IMR-90 (cell line): Measurements from ENCODE around the gene CFAP97. TPM values are rescaled to one million over a fixed set of nuclear protein-coding genes. Genes with fewer than 3 reads are reported as not detected.

Source experiments
- ATAC-seq: fragments of 200-7000 bp; cut with Tn5 transposase; 2 replicates; pipeline ENCODE4 v1.9.1; 2020; ENCODE audit warnings: low read depth, mild to moderate bottlenecking, moderate library complexity
- BruUV-seq: library from RNA; stranded (reverse); fragments of 400-500 nt; replicated peaks from 2 replicates; lab custom pipeline; 2021; lab: Mats Ljungman, UMichigan
- CTCF ChIA-PET: fragments of 300-600 bp; formaldehyde crosslinking; extraction: SDS; loops from one replicate; lab custom pipeline; 2021; ENCODE audit warnings: antibody characterized with exemption; lab: Yijun Ruan, JAX
- POLR2A ChIA-PET: fragments of 300-600 bp; sonication (Branson Sonifier 250); formaldehyde crosslinking; loops from one replicate; lab custom pipeline; 2022; ENCODE audit warnings: antibody characterized with exemption; ENCODE audit not compliant: unreplicated experiment; lab: Charles Lee
- DNase-seq: peaks from one replicate; pipeline ENCODE4 v3.0.0; 2013
- H2AFZ ChIP-seq: replicated peaks from 2 replicates; pipeline ENCODE3; 2013; ENCODE audit warnings: low read length, mild to moderate bottlenecking; ENCODE audit not compliant: poor library complexity
- H2AK5ac ChIP-seq: 2 replicates; pipeline ENCODE4 v1.6.1; 2013; ENCODE audit warnings: low read depth, low read length, inconsistent platforms
- H2AK9ac ChIP-seq: replicated peaks from 2 replicates; pipeline ENCODE3; 2013; ENCODE audit warnings: mild to moderate bottlenecking, low read depth, low read length, moderate library complexity; ENCODE audit not compliant: poor library complexity
- H2BK120ac ChIP-seq: 2 replicates; pipeline ENCODE4 v1.6.1; 2013; ENCODE audit warnings: low read depth, low read length, inconsistent platforms
- H2BK15ac ChIP-seq: 3 replicates; pipeline ENCODE4 v1.6.1; 2013; ENCODE audit warnings: low read depth, low read length, inconsistent platforms
- H2BK20ac ChIP-seq: 2 replicates; pipeline ENCODE4 v1.6.1; 2013; ENCODE audit warnings: low read depth, mild to moderate bottlenecking, inconsistent platforms, low read length, moderate library complexity
- H2BK5ac ChIP-seq: 2 replicates; pipeline ENCODE4 v1.6.1; 2013; ENCODE audit warnings: mild to moderate bottlenecking, low read depth, low read length, inconsistent platforms; ENCODE audit not compliant: poor library complexity, severe bottlenecking
- H3K14ac ChIP-seq: replicated peaks from 2 replicates; pipeline ENCODE4 v1.6.1; 2013; ENCODE audit warnings: low read depth, low read length, inconsistent platforms
- H3K18ac ChIP-seq: 2 replicates; pipeline ENCODE4 v1.6.1; 2013; ENCODE audit warnings: low read depth, low read length, control low read depth
- H3K23ac ChIP-seq: 2 replicates; pipeline ENCODE4 v1.6.1; 2013; ENCODE audit warnings: low read depth, low read length, inconsistent platforms
- H3K27ac ChIP-seq: 2 replicates; pipeline ENCODE4 v1.5.1; 2013; ENCODE audit warnings: mild to moderate bottlenecking, control low read depth, low read length; ENCODE audit not compliant: insufficient read depth
- H3K27me3 ChIP-seq: 2 replicates; pipeline ENCODE4 v1.6.1; 2013; ENCODE audit warnings: low read length; ENCODE audit not compliant: control insufficient read depth, insufficient read depth
- H3K36me3 ChIP-seq: 2 replicates; pipeline ENCODE4 v1.6.1; 2013; ENCODE audit warnings: low read length, mixed read lengths; ENCODE audit not compliant: control insufficient read depth, insufficient read depth
- H3K4ac ChIP-seq: 2 replicates; pipeline ENCODE4 v1.6.1; 2013; ENCODE audit warnings: low read depth, low read length, inconsistent platforms
- H3K4me1 ChIP-seq: 2 replicates; pipeline ENCODE4 v1.6.1; 2013; ENCODE audit warnings: low read length, mixed read lengths; ENCODE audit not compliant: control insufficient read depth, insufficient read depth
- H3K4me2 ChIP-seq: 2 replicates; pipeline ENCODE4 v1.6.1; 2013; ENCODE audit warnings: low read depth, mild to moderate bottlenecking, control low read depth, low read length, moderate library complexity
- H3K4me3 ChIP-seq: 2 replicates; pipeline ENCODE4 v1.5.1; 2013; ENCODE audit warnings: low read depth, mild to moderate bottlenecking, control low read depth, low read length, moderate library complexity; ENCODE audit not compliant: insufficient read depth
- H3K56ac ChIP-seq: 2 replicates; pipeline ENCODE4 v1.6.1; 2013; ENCODE audit warnings: low read length, inconsistent platforms; ENCODE audit not compliant: insufficient read depth; ENCODE audit errors: extremely low read depth
- H3K79me1 ChIP-seq, 2 experiments: 2 replicates each; pipeline ENCODE4 v1.6.1; 2013; ENCODE audit warnings: low read length in 2 of 2, inconsistent platforms in 1 of 2, low read depth in 1 of 2
- H3K9ac ChIP-seq: 2 replicates; pipeline ENCODE4 v1.6.1; 2013; ENCODE audit warnings: low read depth, low read length, control low read depth
- H3K9me1 ChIP-seq: 2 replicates; pipeline ENCODE4 v1.6.1; 2013; ENCODE audit warnings: low read length, inconsistent platforms; ENCODE audit not compliant: insufficient read depth
- H3K9me3 ChIP-seq: 2 replicates; pipeline ENCODE4 v1.6.1; 2013; ENCODE audit warnings: low read length; ENCODE audit not compliant: control insufficient read depth, insufficient read depth
- H4K20me1 ChIP-seq: 2 replicates; pipeline ENCODE4 v1.6.1; 2013; ENCODE audit warnings: low read length, inconsistent platforms; ENCODE audit not compliant: insufficient read depth
- H4K5ac ChIP-seq: 2 replicates; pipeline ENCODE4 v1.6.1; 2013; ENCODE audit warnings: mild to moderate bottlenecking, low read depth, low read length, control low read depth
- H4K8ac ChIP-seq, 2 experiments: 2 replicates each; pipeline ENCODE4 v1.6.1; 2013; ENCODE audit warnings: low read depth in 2 of 2, low read length in 2 of 2, control low read depth in 1 of 2, inconsistent platforms in 1 of 2
- H4K91ac ChIP-seq: 2 replicates; pipeline ENCODE4 v1.6.1; 2013; ENCODE audit warnings: low read depth, low read length, inconsistent platforms; ENCODE audit not compliant: insufficient read depth
- BHLHE40 ChIP-seq: fragments of 150-350 bp; IDR thresholded peaks from 2 replicates; pipeline ENCODE4 v1.6.1; 2016; ENCODE audit warnings: mild to moderate bottlenecking, low read depth, low read length
- CEBPB ChIP-seq: IDR thresholded peaks from 2 replicates; pipeline ENCODE4 v1.6.1; 2012; ENCODE audit warnings: low read depth, low read length, improper control_type of control experiment
- CHD1 ChIP-seq: IDR thresholded peaks from 2 replicates; pipeline ENCODE4 v1.6.1; 2012; ENCODE audit warnings: low read depth, low read length, improper control_type of control experiment
- CTCF ChIP-seq: conservative IDR thresholded peaks from 2 replicates; pipeline ENCODE4 v1.5.1; 2012; ENCODE audit warnings: mild to moderate bottlenecking, low read depth, low read length, improper control_type of control experiment
- ELK1 ChIP-seq: fragments of 150-350 bp; IDR thresholded peaks from 2 replicates; pipeline ENCODE4 v1.6.1; 2016; ENCODE audit warnings: low read depth, mild to moderate bottlenecking, low read length, moderate library complexity, borderline replicate concordance
- FOS ChIP-seq: fragments of 150-350 bp; IDR thresholded peaks from 2 replicates; pipeline ENCODE4 v1.6.1; 2016; ENCODE audit warnings: low read depth, low read length
- MAFK ChIP-seq: IDR thresholded peaks from 2 replicates; pipeline ENCODE4 v1.6.1; 2012; ENCODE audit warnings: low read depth, low read length, improper control_type of control experiment
- MAZ ChIP-seq: IDR thresholded peaks from 2 replicates; pipeline ENCODE4 v1.6.1; 2012; ENCODE audit warnings: low read depth, mild to moderate bottlenecking, low read length, improper control_type of control experiment, moderate library complexity, borderline replicate concordance
- MXI1 ChIP-seq: IDR thresholded peaks from 2 replicates; pipeline ENCODE4 v1.6.1; 2012; ENCODE audit warnings: low read depth, mild to moderate bottlenecking, low read length, moderate library complexity, borderline replicate concordance
- NFE2L2 ChIP-seq: fragments of 150-350 bp; IDR thresholded peaks from 2 replicates; pipeline ENCODE4 v1.6.1; 2016; ENCODE audit warnings: low read depth, mild to moderate bottlenecking, low read length
- POLR2A ChIP-seq: IDR thresholded peaks from 2 replicates; pipeline ENCODE4 v1.6.1; 2012; ENCODE audit warnings: mild to moderate bottlenecking, low read depth, low read length
- RAD21 ChIP-seq: IDR thresholded peaks from 2 replicates; pipeline ENCODE4 v1.6.1; 2012; ENCODE audit warnings: low read length, improper control_type of control experiment
- RCOR1 ChIP-seq: IDR thresholded peaks from 2 replicates; pipeline ENCODE4 v1.6.1; 2012; ENCODE audit warnings: mild to moderate bottlenecking, low read length, improper control_type of control experiment; ENCODE audit not compliant: insufficient replicate concordance
- RFX5 ChIP-seq: IDR thresholded peaks from 2 replicates; pipeline ENCODE4 v1.8.0; 2012; ENCODE audit warnings: low read depth, mild to moderate bottlenecking, low read length, moderate library complexity
- SMC3 ChIP-seq: fragments of 150-350 bp; IDR thresholded peaks from 2 replicates; pipeline ENCODE4 v1.6.1; 2016; ENCODE audit warnings: low read depth, mild to moderate bottlenecking, antibody characterized with exemption, low read length, moderate library complexity
- USF2 ChIP-seq: fragments of 150-350 bp; IDR thresholded peaks from 2 replicates; pipeline ENCODE4 v1.6.1; 2017; ENCODE audit warnings: mild to moderate bottlenecking, antibody characterized with exemption, low read length, low read depth
- WGBS, 2 experiments: methylation state at CpG; one replicate each; pipeline versions ENCODE4 v1.1.5 to v1.1.7; 2013; ENCODE audit warnings: missing lambda C conversion rate in 2 of 2; ENCODE audit not compliant: insufficient read length in 1 of 2; ENCODE audit errors: extremely low coverage in 2 of 2; 5-methylcytosine and 5-hydroxymethylcytosine counted together
- dilution Hi-C: fragments of 300-500 bp; cut with HindIII; formaldehyde crosslinking; loops from one replicate; pipeline ENCODE4 v1.14.3; 2018; ENCODE audit warnings: low sequenced_read_pairs; ENCODE audit not compliant: unreplicated experiment
- in situ Hi-C: fragments of 300-500 bp; cut with MboI; formaldehyde crosslinking; loops from 3 replicates; pipeline ENCODE4 v1.14.3; 2019; ENCODE audit warnings: low sequenced_read_pairs, inconsistent platforms, mixed read lengths
- intact Hi-C: fragments of 100-400 bp; cut with micrococcal nuclease; formaldehyde crosslinking; loops from 2 replicates; pipeline ENCODE4 v1.10.0; 2022
- polyA plus RNA-seq, 3 experiments: library from polyadenylated mRNA; depleted of rRNA; stranded (reverse); fragments of >200 nt; gene quantifications; 2 replicates each; pipeline ENCODE4 v1.2.3, GENCODE V29; 2012; ENCODE audit warnings: low replicate concordance in 1 of 3
- total RNA-seq: library from RNA; depleted of rRNA; stranded (reverse); fragments of >200 nt; gene quantifications from 2 replicates; pipeline ENCODE4 v1.2.3, GENCODE V29; 2012

CFAP97 gene
- total and polyA plus RNA-seq, 2 of the 4 experiments (the other 2 are of a cell fraction), result 14.5 to 16.0 TPM

GRCh38 chr4:185227131-185227551 lies 23.3 kb upstream of the CFAP97 start:
- Histone ChIP-seq H4K20me1 (peaks cover 7% of the 10 kb centered on the region), H4K91ac (no peak overlapping the region), H2BK5ac (no peak overlapping the region), H3K18ac (no peak overlapping the region), H3K27ac (no peak overlapping the region), H3K36me3 (no peaks in the 10 kb centered on the region), H3K4me1 (peaks cover 4% of the 10 kb centered on the region), H3K23ac (no peak overlapping the region), H4K5ac (no peak overlapping the region), H2AFZ (no peak overlapping the region), H4K8ac (no peak overlapping the region), H2AK5ac (0 out of 2 replicates have a peak overlapping the region, but pooled peaks have one; percentile 29), H3K4ac (no peak overlapping the region), H3K14ac (no peak overlapping the region), H3K4me2 (no peak overlapping the region), H2AK9ac (no peak overlapping the region), H2BK120ac (no peak overlapping the region), H2BK15ac (no peak overlapping the region), H3K56ac (no peak overlapping the region), H3K4me3 (no peak overlapping the region), H3K9me3 (no peaks in the 10 kb centered on the region), H3K9me1 (peaks cover 5% of the 10 kb centered on the region; the same call in 1 of the 2 replicates), H2BK20ac (no peak overlapping the region), H3K79me1 (peaks cover 28 to 60% of the 10 kb centered on the region in 2 experiments; a peak in 3 of 4 replicates), H3K27me3 (no peaks in the 10 kb centered on the region), H3K9ac (no peak overlapping the region)
- intact Hi-C loops (no loop called here), in situ Hi-C loops (no loop called here), dilution Hi-C loops (no loop called here)
- POLR2A ChIA-PET, result no interaction called here
- peak; percentile 13 for DNase-seq
- no TSS peak for BruUV-seq
- WGBS, 2 experiments, result no CpG with 5 or more reads among the region's 4 CpGs
- no peak for ATAC-seq
- CTCF ChIA-PET, result interaction anchor here (0.9 kb wide), 1 partner anchor 43 kb away, joined by 3 read pairs; no protein-coding TSS in a partner anchor
- TF ChIP-seq FOS (no peak), POLR2A (no peak), USF2 (no peak), SMC3 (no peak), RFX5 (no peak), BHLHE40 (no peak), CEBPB (no peak), MAFK (no peak), CHD1 (no peak), ELK1 (no peak), CTCF (no peak), NFE2L2 (no peak), MXI1 (no peak), MAZ (no peak), RAD21 (no peak), RCOR1 (no peak)
